Measurements from ENCODE around the gene XPC. TPM values are rescaled to one million over a fixed set of nuclear protein-coding genes. Genes with fewer than 3 reads are reported as not detected.
A peak's percentile ranks its signal among the peaks of the same experiment; 100 is the strongest.

XPC gene
- total and polyA plus RNA-seq, 2 experiments from 2014 or later, result 27.3 to 29.5 TPM

DNA sequence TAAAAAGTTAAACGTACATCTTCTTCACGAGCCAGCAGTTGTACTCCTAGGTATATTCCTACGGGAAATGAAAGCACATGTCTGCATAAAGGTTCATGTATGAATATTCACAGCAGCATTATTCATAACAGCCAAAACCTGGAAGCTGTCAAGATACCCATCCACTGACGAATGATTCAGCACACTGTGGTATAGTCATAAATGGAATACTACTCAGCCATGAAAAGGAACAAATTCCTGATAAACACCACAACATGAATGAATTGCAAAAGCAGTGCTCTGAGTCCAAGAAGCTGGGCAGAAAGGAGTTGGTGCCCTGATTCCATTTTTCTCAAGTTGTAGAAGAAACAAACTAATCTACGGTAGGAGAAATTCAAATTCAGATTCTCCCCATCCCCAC is 49.7 kb downstream of the XPC start:
- TF ChIP-seq EZH2phosphoT487 (IDR thresholded peaks at IDR 0.05; ENCODE audit: low read depth, severe bottlenecking, unreplicated experiment) (no peak), CTCF (IDR thresholded peaks at IDR 0.05; ENCODE audit: poor library complexity) (no peak), EZH2 (IDR thresholded peaks at IDR 0.05; ENCODE audit: borderline replicate concordance) (no peak)
- Histone ChIP-seq H3K4me3 (no peak overlapping the region), H3K36me3 (replicated peaks; ENCODE audit: insufficient read depth, low read depth) (no peaks in the 10 kb centered on the region), H3K79me2 (peaks cover 45% of the 10 kb centered on the region), H3K4me2 (no peak overlapping the region), H3K27me3 (no peaks in the 10 kb centered on the region), H3K4me1 (ENCODE audit: insufficient read depth) (peaks cover 10% of the 10 kb centered on the region), H2AFZ (no peak overlapping the region), H3K9me2 (replicated peaks; ENCODE audit: insufficient read depth) (no peaks in the 10 kb centered on the region), H3K9me3 (ENCODE audit: low read depth) (no peaks in the 10 kb centered on the region), H3K27ac (no peak overlapping the region), H4K20me1 (ENCODE audit: insufficient read depth, poor library complexity, severe bottlenecking) (peaks cover 22% of the 10 kb centered on the region)
- DNase-seq (ENCODE audit: low spot score), result no peak
- 98% methylated on average over 5 of the region's 5 CpGs for WGBS (ENCODE audit: low lambda C conversion rate, missing lambda C conversion rate)

GRCh38 chr3:14127516-14128161 is 50.8 kb downstream of the XPC start:
- peaks cover 22% of the 10 kb centered on the region for H4K20me1 ChIP-seq (ENCODE audit: insufficient read depth, poor library complexity, severe bottlenecking)

GRCh38 chr3:14126887-14127505 is 51.4 kb downstream of the XPC start:
- H3K4me2 ChIP-seq, result peak overlapping the region; percentile 88
- peaks cover 17% of the 10 kb centered on the region for H3K4me1 ChIP-seq (ENCODE audit: insufficient read depth)
- H3K36me3 ChIP-seq (replicated peaks; ENCODE audit: insufficient read depth, low read depth), result no peaks in the 10 kb centered on the region
- peaks cover 63% of the 10 kb centered on the region for H3K79me2 ChIP-seq
- H3K27ac ChIP-seq, result peak overlapping the region; percentile 92
- no peaks in the 10 kb centered on the region for H3K9me3 ChIP-seq (ENCODE audit: low read depth)
- H2AFZ ChIP-seq, result no peak overlapping the region
- 85% methylated on average over 5 of the region's 5 CpGs for WGBS (ENCODE audit: low lambda C conversion rate, missing lambda C conversion rate)
- no peak overlapping the region for H3K4me3 ChIP-seq
- TF ChIP-seq CTCF (IDR thresholded peaks at IDR 0.05; ENCODE audit: poor library complexity) (no peak), EZH2phosphoT487 (IDR thresholded peaks at IDR 0.05; ENCODE audit: low read depth, severe bottlenecking, unreplicated experiment) (no peak), EZH2 (IDR thresholded peaks at IDR 0.05; ENCODE audit: borderline replicate concordance) (no peak)
- DNase-seq (ENCODE audit: low spot score), result peak; percentile 5
- peaks cover 22% of the 10 kb centered on the region for H4K20me1 ChIP-seq (ENCODE audit: insufficient read depth, poor library complexity, severe bottlenecking)
- H3K27me3 ChIP-seq, result no peaks in the 10 kb centered on the region
- no peaks in the 10 kb centered on the region for H3K9me2 ChIP-seq (replicated peaks; ENCODE audit: insufficient read depth)

More at GRCh38 chr3:14127516-14128161, 50.8 kb downstream of the XPC start:
- Histone ChIP-seq H3K79me2 (peaks cover 56% of the 10 kb centered on the region), H3K27me3 (no peaks in the 10 kb centered on the region), H3K4me1 (ENCODE audit: insufficient read depth) (peaks cover 17% of the 10 kb centered on the region), H3K4me3 (no peak overlapping the region), H3K9me3 (ENCODE audit: low read depth) (no peaks in the 10 kb centered on the region), H3K9me2 (replicated peaks; ENCODE audit: insufficient read depth) (no peaks in the 10 kb centered on the region), H3K4me2 (no peak overlapping the region), H2AFZ (no peak overlapping the region), H3K36me3 (replicated peaks; ENCODE audit: insufficient read depth, low read depth) (no peaks in the 10 kb centered on the region), H3K27ac (no peak overlapping the region)
- TF ChIP-seq EZH2 (IDR thresholded peaks at IDR 0.05; ENCODE audit: borderline replicate concordance) (no peak), CTCF (IDR thresholded peaks at IDR 0.05; ENCODE audit: poor library complexity) (no peak), EZH2phosphoT487 (IDR thresholded peaks at IDR 0.05; ENCODE audit: low read depth, severe bottlenecking, unreplicated experiment) (no peak)
- DNase-seq (ENCODE audit: low spot score), result no peak
- WGBS (ENCODE audit: low lambda C conversion rate, missing lambda C conversion rate), result 98% methylated on average over 12 of the region's 12 CpGs

Data from hepatocyte (in vitro differentiated cells).